ENCODE results near the gene ASPG.

Gene ASPG

DNA sequence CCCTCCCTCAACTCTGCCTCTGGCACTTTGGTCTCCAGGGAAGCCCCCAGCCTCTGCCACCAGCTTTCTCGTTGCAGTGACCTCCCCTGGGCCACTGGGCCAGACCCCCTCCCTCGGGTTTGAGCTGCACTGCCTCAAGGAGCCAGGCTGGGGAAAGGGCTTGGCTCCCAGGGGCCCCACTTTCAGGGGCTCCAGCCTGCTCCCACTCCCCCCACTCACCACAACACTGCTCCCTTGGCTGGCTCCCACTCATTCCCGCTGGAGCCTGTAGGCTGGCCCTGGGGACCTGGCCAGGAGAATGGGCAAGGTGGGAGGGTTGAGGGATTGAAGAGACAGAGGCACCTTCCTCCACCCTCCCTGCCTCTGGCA lies 33.6 kb downstream of the ASPG start:
- DNase-seq, result no peak

DNA sequence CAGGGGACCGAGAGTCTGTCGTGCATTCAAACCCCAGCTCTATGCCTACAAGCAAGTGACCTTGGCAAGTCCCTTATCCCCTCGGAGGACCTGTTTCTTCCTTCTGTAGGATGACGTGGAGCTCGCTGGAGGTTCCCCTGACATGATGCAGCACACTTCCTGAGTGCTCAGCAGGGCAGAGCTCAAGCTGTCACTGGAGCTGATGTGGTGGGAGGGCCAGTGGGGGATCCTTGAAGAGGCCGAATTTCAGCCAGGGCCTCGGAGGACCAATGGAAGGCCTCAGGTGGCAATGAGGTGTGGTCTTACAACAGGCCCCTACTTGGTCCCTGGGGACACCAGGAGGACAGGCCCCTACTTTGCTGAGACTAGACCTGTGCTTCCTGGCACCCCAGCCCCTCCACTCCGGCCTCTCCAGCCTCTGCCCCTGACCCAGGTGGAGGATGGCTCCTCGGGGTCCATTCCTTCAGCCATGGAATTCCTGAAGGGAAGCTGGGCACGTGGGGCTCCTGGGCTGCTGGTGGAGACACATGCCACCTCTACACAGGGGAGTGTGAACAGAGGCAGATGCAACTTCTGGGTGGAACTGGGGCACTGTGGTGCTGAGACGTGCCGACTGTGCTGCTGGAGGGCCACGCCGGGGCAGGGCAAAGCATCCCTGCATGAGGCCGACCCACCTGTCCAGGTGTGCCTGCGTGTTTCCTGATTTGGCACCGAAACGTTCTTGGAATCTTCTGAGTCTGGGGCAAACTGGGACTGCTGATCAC lies 34.2 kb downstream of the ASPG start:
- no peak for DNase-seq

DNA sequence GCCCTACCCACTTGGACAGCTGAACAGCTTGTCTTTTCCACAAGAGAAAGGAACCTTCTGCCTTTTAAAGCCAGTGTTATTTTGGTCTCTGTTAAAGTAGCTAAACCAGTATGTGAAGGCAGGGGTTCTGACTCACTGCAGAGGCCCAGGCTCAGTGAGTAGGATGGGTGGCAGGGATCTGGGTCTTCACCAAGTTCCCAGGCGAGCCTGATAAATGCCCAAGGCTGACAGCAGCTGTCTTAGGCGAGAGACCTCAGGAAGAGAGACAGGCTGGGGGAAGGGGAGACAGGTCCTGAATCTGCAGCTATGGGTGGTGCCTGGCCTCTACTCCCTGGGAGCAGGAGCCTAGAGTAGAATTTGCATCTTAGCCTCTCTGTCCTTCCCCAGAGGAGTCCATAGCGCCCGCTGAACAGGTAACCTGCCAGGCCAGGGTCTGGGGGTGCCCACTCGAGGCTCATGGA lies 34.8 kb downstream of the ASPG start:
- DNase-seq, result no peak

DNA sequence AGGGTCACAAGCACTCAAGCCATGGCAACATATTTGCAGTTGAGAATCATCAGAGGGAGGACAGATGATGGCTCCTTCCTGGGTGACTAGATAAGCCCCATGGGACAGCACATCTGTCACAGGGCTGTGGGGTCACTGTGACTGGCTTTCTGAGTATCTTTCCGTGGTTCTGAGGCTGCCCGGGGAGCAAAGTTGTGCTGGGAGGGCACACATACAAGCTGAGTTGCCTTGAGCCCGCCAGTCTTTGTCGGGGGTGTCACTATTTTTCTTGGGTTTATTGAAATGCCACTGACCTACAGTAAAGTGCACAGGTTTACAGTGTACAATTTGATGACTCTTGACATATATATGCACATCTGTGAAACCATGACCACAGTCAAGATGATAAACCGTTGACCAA lies 35.6 kb downstream of the ASPG start:
- DNase-seq, result no peak

- no peak for DNase-seq
Observed at GRCh38 chr14:104123879-104124278, 38.4 kb downstream of the ASPG start.

DNA sequence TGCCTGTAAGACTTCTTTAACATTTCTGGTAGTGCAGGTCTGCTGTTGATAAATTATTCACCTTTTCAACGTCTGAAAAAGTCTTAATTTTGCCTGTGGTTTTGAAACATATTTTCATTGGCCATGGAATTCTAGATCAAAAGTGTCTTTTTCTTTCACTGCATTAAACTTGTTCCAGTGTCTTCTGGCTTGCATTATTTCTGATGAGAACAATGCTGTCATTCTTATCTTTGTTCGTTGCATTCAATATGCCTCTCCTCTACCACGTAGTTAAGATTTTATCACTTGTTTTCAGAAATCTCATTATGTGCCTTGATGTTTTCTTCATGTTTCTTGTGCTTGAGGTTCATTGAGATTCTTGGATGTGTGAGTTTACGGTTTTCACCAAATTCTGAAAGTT lies 39.5 kb downstream of the ASPG start:
- no peak for DNase-seq

DNA sequence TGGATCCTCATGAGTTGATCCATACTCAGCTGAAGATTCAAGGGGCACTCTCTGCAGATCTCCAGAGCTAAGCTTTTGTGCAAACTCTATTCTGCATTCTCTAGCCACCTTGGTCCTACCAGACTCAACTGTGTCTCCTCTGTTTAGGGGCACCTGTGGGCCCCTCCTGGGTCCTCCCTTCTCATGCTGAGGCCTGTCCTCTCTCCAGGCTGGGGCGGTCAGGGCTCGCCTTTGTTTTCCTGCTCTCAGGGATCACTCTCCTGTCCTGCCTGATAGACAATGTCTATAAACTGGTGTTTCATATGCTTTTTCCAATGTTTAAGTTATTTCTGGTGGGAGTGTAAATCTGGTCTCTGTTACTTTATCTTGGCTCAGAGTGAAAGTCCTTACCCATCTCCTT lies 41.3 kb downstream of the ASPG start:
- DNase-seq, result no peak

DNA sequence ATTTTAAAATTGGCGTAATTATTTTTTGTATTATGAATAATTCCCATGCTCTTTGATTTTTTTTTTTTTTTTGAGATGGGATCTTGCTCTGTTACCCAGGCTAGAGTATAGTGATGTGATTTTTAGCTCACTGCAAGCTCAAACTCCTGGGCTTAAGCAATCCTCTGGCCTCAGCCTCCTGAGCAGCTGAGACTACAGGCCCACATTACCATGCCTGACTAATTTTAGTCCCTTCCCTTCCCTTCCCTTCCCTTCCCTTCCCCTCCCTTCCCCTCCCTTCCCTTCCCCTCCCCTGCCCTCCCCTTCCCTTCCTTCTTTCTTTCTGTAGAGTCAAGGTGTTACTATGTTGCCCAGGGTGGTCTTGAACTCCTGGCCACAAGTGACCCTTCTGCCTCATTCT lies 43.5 kb downstream of the ASPG start:
- DNase-seq, result no peak

DNA sequence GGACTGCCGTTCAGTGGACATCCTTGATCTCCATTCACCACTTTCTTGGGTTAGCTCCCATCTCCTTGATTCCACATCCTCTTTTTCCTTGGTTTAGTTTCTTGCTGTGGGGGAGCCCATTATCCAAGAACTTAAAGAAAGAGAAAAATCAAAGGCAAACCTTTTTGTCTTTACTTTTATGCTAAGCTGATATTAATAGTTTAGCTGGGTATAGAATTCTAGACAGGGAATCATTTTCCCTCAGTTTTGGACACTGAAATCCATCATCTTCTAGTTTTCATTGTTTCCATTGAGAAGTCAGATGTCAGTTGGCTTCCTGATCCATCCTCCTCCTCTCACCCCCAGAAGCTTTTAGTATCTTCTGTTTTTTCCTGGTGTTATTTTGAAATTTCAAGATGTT lies 44.1 kb downstream of the ASPG start:
- DNase-seq, result no peak

GRCh38 chr14:104130974-104131651 lies 45.6 kb downstream of the ASPG start:
- no peak for DNase-seq

DNA sequence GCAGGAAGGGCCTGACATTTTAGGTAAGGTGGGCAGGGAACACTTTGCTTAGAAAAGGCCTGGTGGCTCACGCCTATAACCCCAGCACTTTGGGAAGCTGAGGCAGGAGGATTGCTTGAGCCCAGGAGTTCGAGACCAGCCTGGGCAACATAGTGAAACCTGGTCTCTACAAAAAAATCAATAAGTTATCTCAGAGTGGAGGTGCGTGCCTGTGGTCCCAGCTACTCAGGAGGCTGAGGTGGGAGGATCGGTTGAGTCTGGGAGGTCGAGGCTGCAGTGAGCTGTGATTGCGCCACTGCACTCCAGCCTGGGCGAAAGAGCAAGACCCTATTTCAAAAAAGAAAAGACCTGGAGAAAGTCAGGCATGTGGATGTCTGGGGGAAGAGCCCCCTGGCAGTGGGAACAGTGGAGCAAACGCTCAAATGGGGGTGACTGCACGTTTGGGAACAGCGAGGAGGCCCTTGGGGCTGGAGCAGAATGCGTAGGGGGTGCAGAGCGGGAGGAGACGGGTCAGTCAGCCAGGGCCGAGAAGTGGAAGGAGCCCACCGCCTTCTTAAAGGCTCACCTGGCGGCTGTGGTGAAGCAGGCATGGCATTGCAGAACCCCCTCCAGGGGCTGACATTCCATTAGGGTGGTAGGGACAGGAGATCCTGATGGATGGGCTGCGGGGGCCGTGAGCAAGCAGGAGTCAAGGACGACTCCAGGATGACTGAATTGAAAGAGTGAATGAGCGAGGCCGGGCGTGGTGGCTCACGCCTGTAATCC lies 46.6 kb downstream of the ASPG start:
- DNase-seq, result no peak

DNA sequence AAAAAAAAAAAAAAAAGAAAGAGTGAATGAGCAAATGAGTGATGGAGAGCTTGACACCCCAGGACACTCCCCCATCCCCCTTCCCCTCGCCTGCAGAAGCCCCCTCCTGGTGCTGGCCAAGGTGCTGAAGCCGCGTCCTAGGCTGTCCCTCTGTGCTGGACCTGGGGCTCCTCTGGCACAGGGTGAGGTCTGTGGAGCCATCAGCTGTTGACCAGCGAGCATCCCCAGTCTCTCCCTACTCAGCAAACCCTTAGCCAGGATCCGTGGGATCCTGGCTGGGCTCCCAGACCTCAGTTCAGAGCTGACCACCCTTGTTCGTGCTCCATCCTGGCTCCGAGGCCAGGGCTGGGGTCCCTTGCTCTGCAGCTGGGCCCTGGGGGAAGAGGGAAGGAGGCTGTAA lies 47.5 kb downstream of the ASPG start:
- DNase-seq, result no peak

DNA sequence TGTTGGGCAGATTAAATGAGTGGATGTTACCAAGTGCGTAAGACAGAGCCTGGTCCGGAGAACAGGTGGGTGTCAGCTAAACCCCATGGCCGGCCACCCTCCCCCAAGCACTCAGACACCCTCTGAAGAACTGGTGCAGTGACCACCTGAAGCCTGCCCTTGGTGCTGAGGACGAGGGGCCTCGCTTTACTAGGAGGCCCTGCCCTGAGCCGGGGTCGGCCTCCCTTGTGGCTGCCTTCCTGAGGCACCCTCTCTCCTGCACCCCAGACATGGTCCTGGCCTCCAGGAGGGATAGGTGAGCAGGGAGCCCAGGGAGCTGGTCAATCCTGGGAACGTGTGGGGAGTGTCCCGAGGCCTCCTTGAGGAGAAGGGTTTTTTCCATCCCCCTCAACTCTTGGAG lies 48.0 kb downstream of the ASPG start:
- DNase-seq, result no peak

- DNase-seq, result no peak
Observed at GRCh38 chr14:104134061-104134965, 48.8 kb downstream of the ASPG start.

- DNase-seq, result no peak
Observed at GRCh38 chr14:104135121-104135903, 49.8 kb downstream of the ASPG start.

GRCh38 chr14:104135904-104136471 lies 50.5 kb downstream of the ASPG start:
- no peak for DNase-seq

- DNase-seq, result no peak
Observed at GRCh38 chr14:104136472-104137296, 51.2 kb downstream of the ASPG start.

DNA sequence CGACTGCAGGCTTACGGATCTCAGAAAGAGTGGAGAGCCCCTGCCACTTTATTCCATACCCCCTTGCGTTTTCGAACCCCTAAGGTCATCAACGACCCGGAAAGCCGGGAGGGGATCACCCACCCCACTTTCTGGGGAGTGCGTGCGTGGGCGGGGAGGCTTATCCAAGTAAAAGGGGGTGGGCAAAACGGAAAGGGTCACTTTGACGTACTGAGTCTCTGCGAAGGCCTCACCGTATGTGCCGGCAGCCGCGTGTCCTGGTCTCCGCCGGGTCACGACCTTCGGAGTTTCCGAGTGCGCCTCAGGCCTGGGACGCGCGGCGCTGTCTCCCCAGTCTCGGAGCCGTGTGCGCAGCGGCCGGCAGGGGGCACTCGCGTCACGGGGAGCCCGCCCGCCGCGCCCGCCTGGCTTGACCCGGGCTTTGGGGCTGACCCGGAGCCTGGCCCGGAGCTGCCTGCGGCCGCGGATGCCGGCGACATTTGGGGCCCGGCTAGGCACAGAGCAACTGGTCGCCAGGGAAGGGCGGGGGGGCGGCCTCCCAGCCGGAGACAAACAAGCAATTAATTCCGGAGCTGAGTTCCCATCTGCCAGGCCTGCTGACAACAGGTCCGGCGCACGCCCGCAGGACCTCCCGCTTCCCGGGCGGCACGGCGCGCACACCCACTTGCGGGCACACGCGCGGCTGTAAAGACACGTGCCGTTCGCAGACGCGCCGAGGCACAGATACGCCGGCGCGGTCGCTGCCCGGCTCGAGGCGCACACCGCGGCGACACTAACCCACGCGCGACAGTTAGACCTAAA lies 52.0 kb downstream of the ASPG start:
- peak; percentile 64 for DNase-seq

GRCh38 chr14:104138098-104138717 lies 52.7 kb downstream of the ASPG start, which contains the start of gene KIF26A:
TSS of gene KIF26A (plus strand) at chr14:104138587. CDS start at chr14:104138723, 136 bp downstream.
- no peak for DNase-seq

Measured in stimulated activated CD4-positive, alpha-beta T cell treated with anti-CD3 and anti-CD28 coated beads, Interleukin-4, amount 100 ng/mL, for 24 hours (primary cell).